HepG2 (cell line): Measurements from ENCODE around the gene COPS4. TPM values are rescaled to one million over a fixed set of nuclear protein-coding genes. Genes with fewer than 3 reads are reported as not detected.

Source experiments
- ATAC-seq: fragments of 200-7000 bp; cut with Tn5 transposase; 3 replicates; pipeline ENCODE4 v1.9.1; 2020; ENCODE audit warnings: mild to moderate bottlenecking, moderate library complexity
- BruUV-seq: library from RNA; stranded (reverse); fragments of 400-500 nt; replicated peaks from 2 replicates; lab custom pipeline; 2021; lab: Mats Ljungman, UMichigan
- CTCF ChIA-PET: fragments of 300-600 bp; formaldehyde crosslinking; extraction: SDS; loops from one replicate; lab custom pipeline; 2021; ENCODE audit warnings: low total read pairs, inconsistent platforms, low intra/inter-chr PET ratio; lab: Yijun Ruan, JAX
- POLR2A ChIA-PET: fragments of 350-600 bp; sonication (Branson Sonifier 250); formaldehyde crosslinking; loops from one replicate; lab custom pipeline; 2020; ENCODE audit warnings: antibody characterized with exemption, inconsistent platforms; lab: Yijun Ruan, JAX
- DNase-seq: peaks from one replicate; pipeline ENCODE4 v3.0.0-alpha.2; 2015; ENCODE audit warnings: low spot score
- FAIRE-seq: peaks from 3 replicates; lab custom pipeline; 2011; peaks lifted over from hg19 to GRCh38; lab: Jason Lieb, UNC
- H2AFZ ChIP-seq: one replicate; pipeline ENCODE4 v1.6.1; 2011; ENCODE audit warnings: low read length, inconsistent platforms
- H3K27ac ChIP-seq: fragments of 300-600 bp; 3 replicates; pipeline ENCODE4 v1.8.0; 2011; ENCODE audit warnings: mixed run types, mild to moderate bottlenecking, mixed read lengths, low read length, inconsistent platforms; ENCODE audit not compliant: insufficient read depth; ENCODE audit errors: extremely low read length
- H3K27me3 ChIP-seq, 2 experiments: fragments of 200-600 bp in 1 of 2; 2 replicates in 1 of 2; 3 replicates in 1 of 2; pipeline versions ENCODE4 v1.6.0 to v1.8.0; 2011; ENCODE audit warnings: low read length in 2 of 2, mild to moderate bottlenecking in 2 of 2, moderate library complexity in 2 of 2, inconsistent platforms in 1 of 2; ENCODE audit not compliant: insufficient read depth in 2 of 2, control insufficient read depth in 1 of 2
- H3K36me3 ChIP-seq, 2 experiments: fragments of 200-600 bp in 1 of 2; replicated peaks in 1 of 2; 2 replicates in 1 of 2; 3 replicates in 1 of 2; pipeline versions ENCODE4 v1.5.1 to v1.8.0; 2011; ENCODE audit warnings: low read length in 2 of 2, inconsistent platforms in 1 of 2; ENCODE audit not compliant: insufficient read depth in 2 of 2, control insufficient read depth in 1 of 2
- H3K4me1 ChIP-seq: 2 replicates; pipeline ENCODE4 v1.5.1; 2012; ENCODE audit warnings: low read length, inconsistent platforms; ENCODE audit not compliant: insufficient read depth
- H3K4me2 ChIP-seq: 2 replicates; pipeline ENCODE4 v1.6.0; 2011; ENCODE audit warnings: low read depth, low read length, inconsistent platforms
- H3K4me3 ChIP-seq, 3 experiments: fragments of 200-600 bp in 1 of 3; sonication (generic), shearing (Covaris generic) in 1 of 3; replicated peaks in 1 of 3; 2 replicates each; pipeline ENCODE4 v1.5.1; 2011 to 2016; ENCODE audit warnings: low read length in 3 of 3, inconsistent platforms in 2 of 3, low read depth in 2 of 3, mild to moderate bottlenecking in 2 of 3, control low read depth in 1 of 3, mixed read lengths in 1 of 3; ENCODE audit not compliant: insufficient read depth in 1 of 3
- H3K79me2 ChIP-seq: one replicate; pipeline ENCODE4 v1.6.1; 2011; ENCODE audit warnings: low read length, inconsistent platforms; ENCODE audit not compliant: insufficient read depth
- H3K9ac ChIP-seq: 2 replicates; pipeline ENCODE4 v1.6.0; 2011; ENCODE audit warnings: mild to moderate bottlenecking, low read depth, low read length, inconsistent platforms; ENCODE audit not compliant: insufficient read depth
- H3K9me3 ChIP-seq: 2 replicates; pipeline ENCODE4 v1.5.1; 2012; ENCODE audit warnings: mild to moderate bottlenecking, low read length
- H4K20me1 ChIP-seq: 2 replicates; pipeline ENCODE4 v1.6.0; 2011; ENCODE audit warnings: inconsistent platforms, mild to moderate bottlenecking, low read length, moderate library complexity; ENCODE audit not compliant: insufficient read depth
- ELF3 ChIP-seq: IDR thresholded peaks from 2 replicates; pipeline ENCODE4 v1.6.1; 2016; ENCODE audit warnings: missing genetic modification reagents, missing compliant biosample characterization
- GZF1 ChIP-seq: sonication (generic); formaldehyde crosslinking; IDR thresholded peaks from 2 replicates; pipeline ENCODE4 v1.5.1; 2020; ENCODE audit warnings: mild to moderate bottlenecking, missing genetic modification reagents
- ISX ChIP-seq: sonication (generic); formaldehyde crosslinking; conservative IDR thresholded peaks from 2 replicates; pipeline ENCODE4 v1.5.0; 2020; ENCODE audit warnings: missing genetic modification reagents
- MAF1 ChIP-seq: sonication (generic); formaldehyde crosslinking; IDR thresholded peaks from 2 replicates; pipeline ENCODE4 v1.5.0; 2020; ENCODE audit warnings: missing genetic modification reagents, borderline replicate concordance
- MAFF ChIP-seq: IDR thresholded peaks from 2 replicates; pipeline ENCODE4 v1.6.1; 2011; ENCODE audit warnings: low read depth, low read length, improper control_type of control experiment
- NFIC ChIP-seq: IDR thresholded peaks from 2 replicates; pipeline ENCODE4 v1.6.1; 2012; ENCODE audit warnings: mild to moderate bottlenecking, low read length, inconsistent platforms
- NPAS2 ChIP-seq: sonication (generic); formaldehyde crosslinking; IDR thresholded peaks from 2 replicates; pipeline ENCODE4 v1.8.0; 2022; ENCODE audit warnings: mild to moderate bottlenecking, missing genetic modification reagents, borderline replicate concordance
- POLR2A ChIP-seq, 2 experiments: IDR thresholded peaks; 2 replicates each; pipeline ENCODE4 v1.6.1; 2011; ENCODE audit warnings: low read depth in 2 of 2, low read length in 2 of 2, mild to moderate bottlenecking in 1 of 2, moderate library complexity in 1 of 2; ENCODE audit not compliant: insufficient read depth in 1 of 2
- POLR2G ChIP-seq: fragments of 200-400 bp; formaldehyde crosslinking; IDR thresholded peaks from 2 replicates; pipeline ENCODE4 v1.6.1; 2018; ENCODE audit warnings: mild to moderate bottlenecking, low read depth, low read length, moderate library complexity
- ZNF121 ChIP-seq: sonication (generic); formaldehyde crosslinking; IDR thresholded peaks from 2 replicates; pipeline ENCODE4 v1.5.0; 2020; ENCODE audit warnings: mild to moderate bottlenecking, missing genetic modification reagents
- ZNF816 ChIP-seq: sonication (generic); formaldehyde crosslinking; IDR thresholded peaks from 2 replicates; pipeline ENCODE4 v1.8.0; 2022; ENCODE audit warnings: missing genetic modification reagents, mild to moderate bottlenecking, borderline replicate concordance
- WGBS: methylation state at CpG from one replicate; pipeline ENCODE4 v1.1.6; 2017; ENCODE audit warnings: low lambda C conversion rate; 5-methylcytosine and 5-hydroxymethylcytosine counted together
- in situ Hi-C: cut with HindIII; loops from 2 replicates; pipeline ENCODE4 v1.10.0; 2017; ENCODE audit warnings: low pct_unique_long_range_greater_than_20kb; ENCODE audit not compliant: extremely low pct_ligation_motif_present
- intact Hi-C: fragments of 100-400 bp; cut with micrococcal nuclease; formaldehyde crosslinking; loops from one replicate; pipeline ENCODE4 v1.10.0; 2022; ENCODE audit not compliant: unreplicated experiment
- polyA plus RNA-seq, 8 experiments: library from polyadenylated mRNA; depleted of rRNA in 3 of 8; stranded (reverse) in 7 of 8; unstranded in 1 of 8; fragments of >200 nt; fragmentation: Illumina TruSeq in 4 of 8; extraction: Trizol in 4 of 8; gene quantifications; 2 replicates each; pipeline versions ENCODE4 v1.2.1 to v1.2.3, GENCODE V29; 2011 to 2016; ENCODE audit warnings: low read depth in 4 of 8, missing spikeins in 1 of 8, mixed read lengths in 1 of 8; ENCODE audit not compliant: insufficient read depth in 1 of 8
- total RNA-seq, 5 experiments: library from RNA; depleted of rRNA; stranded (reverse); fragments of >200 nt; fragmentation: Illumina TruSeq; extraction: Trizol; gene quantifications; 2 replicates each; pipeline ENCODE4 v1.2.3, GENCODE V29; 2016; ENCODE audit warnings: low read depth in 1 of 5
- TF ChIP-seq, protein P1 (sequence below): sonication (generic); formaldehyde crosslinking; IDR thresholded peaks from 2 replicates; pipeline ENCODE4 v1.4.0; 2020; ENCODE audit warnings: missing genetic modification reagents
- TF ChIP-seq, protein P2 (sequence below): sonication (generic); formaldehyde crosslinking; IDR thresholded peaks from 2 replicates; pipeline ENCODE4 v1.8.1; 2023; ENCODE audit warnings: missing genetic modification reagents, mild to moderate bottlenecking, borderline replicate concordance
- TF ChIP-seq, protein P3 (sequence below): sonication (generic); IDR thresholded peaks from 2 replicates; pipeline ENCODE4 v1.6.1; 2016; ENCODE audit warnings: low read depth, borderline replicate concordance
- TF ChIP-seq, protein P4 (sequence below): sonication (generic); formaldehyde crosslinking; IDR thresholded peaks from 2 replicates; pipeline ENCODE4 v1.8.0; 2022; ENCODE audit warnings: missing genetic modification reagents, mild to moderate bottlenecking, moderate library complexity, borderline replicate concordance
- TF ChIP-seq, protein P5 (sequence below): IDR thresholded peaks from 2 replicates; pipeline ENCODE4 v1.6.1; 2016; ENCODE audit warnings: missing biosample characterization, missing genetic modification reagents, low read depth
- TF ChIP-seq, protein P6 (sequence below): IDR thresholded peaks from 2 replicates; pipeline ENCODE4 v1.6.1; 2012; ENCODE audit warnings: low read length, improper control_type of control experiment

COPS4 gene
- total and polyA plus RNA-seq, 2 of the 13 experiments (the other 11 are each of a cell fraction or from before 2014, with no cell fraction given), result 28.8 to 52.5 TPM

DNA sequence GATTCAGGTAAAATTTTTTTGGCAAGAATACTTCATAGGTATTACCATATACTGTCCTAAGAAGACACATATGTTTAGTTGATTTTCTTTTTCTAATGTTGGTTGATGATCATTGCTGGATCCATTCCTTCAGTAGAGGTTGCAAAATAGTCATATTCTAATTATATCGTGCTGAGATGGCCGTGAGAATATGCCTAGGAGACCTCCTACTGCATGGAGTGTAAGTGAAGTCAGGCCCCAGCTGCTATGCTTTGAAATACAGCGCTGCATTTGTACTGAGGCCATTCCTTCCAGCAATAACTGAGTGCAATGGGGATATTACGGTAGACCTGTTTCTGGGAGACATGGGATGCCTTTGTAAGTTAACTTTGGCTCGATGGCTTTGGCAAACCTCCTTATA lies 86.3 kb downstream of the COPS4 start:
- no peaks in the 10 kb centered on the region for H3K9me3 ChIP-seq
- 44% methylated on average over 5 of the region's 5 CpGs for WGBS
- no peak overlapping the region for H2AFZ ChIP-seq
- H4K20me1 ChIP-seq, result no peaks in the 10 kb centered on the region
- in situ Hi-C loops, result no loop called here
- DNase-seq (no peak), FAIRE-seq (no peak), ATAC-seq (no peak)
- H3K79me2 ChIP-seq, result no peaks in the 10 kb centered on the region
- BruUV-seq, result no TSS peak
- H3K27ac ChIP-seq, result no peak overlapping the region
- CTCF ChIA-PET, result no interaction called here
- H3K4me1 ChIP-seq, result peaks cover 25% of the 10 kb centered on the region
- no peak overlapping the region for H3K4me3 ChIP-seq
- POLR2A ChIA-PET, result no interaction called here
- no peaks in the 10 kb centered on the region for H3K27me3 ChIP-seq
- no peak overlapping the region for H3K4me2 ChIP-seq
- H3K9ac ChIP-seq, result no peak overlapping the region
- intact Hi-C loops, result no loop called here
- no peaks in the 10 kb centered on the region for H3K36me3 ChIP-seq
- no peak for TF ChIP-seq MAFF
- no peak for TF ChIP-seq ZNF121 (CRISPR knock-in tag)
- TF ChIP-seq NPAS2, result no peak
- TF ChIP-seq, protein P1, sequence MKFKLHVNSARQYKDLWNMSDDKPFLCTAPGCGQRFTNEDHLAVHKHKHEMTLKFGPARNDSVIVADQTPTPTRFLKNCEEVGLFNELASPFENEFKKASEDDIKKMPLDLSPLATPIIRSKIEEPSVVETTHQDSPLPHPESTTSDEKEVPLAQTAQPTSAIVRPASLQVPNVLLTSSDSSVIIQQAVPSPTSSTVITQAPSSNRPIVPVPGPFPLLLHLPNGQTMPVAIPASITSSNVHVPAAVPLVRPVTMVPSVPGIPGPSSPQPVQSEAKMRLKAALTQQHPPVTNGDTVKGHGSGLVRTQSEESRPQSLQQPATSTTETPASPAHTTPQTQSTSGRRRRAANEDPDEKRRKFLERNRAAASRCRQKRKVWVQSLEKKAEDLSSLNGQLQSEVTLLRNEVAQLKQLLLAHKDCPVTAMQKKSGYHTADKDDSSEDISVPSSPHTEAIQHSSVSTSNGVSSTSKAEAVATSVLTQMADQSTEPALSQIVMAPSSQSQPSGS, result no peak
- no peak for TF ChIP-seq GZF1 (CRISPR knock-in tag)
- no peak for TF ChIP-seq POLR2G
- no peak for TF ChIP-seq NFIC
- TF ChIP-seq, protein P2, sequence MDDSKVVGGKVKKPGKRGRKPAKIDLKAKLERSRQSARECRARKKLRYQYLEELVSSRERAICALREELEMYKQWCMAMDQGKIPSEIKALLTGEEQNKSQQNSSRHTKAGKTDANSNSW (CRISPR knock-in tag), result no peak
- no peak for TF ChIP-seq ZNF816 (CRISPR knock-in tag)
- TF ChIP-seq MAF1 (CRISPR knock-in tag), result no peak
- TF ChIP-seq, protein P3, sequence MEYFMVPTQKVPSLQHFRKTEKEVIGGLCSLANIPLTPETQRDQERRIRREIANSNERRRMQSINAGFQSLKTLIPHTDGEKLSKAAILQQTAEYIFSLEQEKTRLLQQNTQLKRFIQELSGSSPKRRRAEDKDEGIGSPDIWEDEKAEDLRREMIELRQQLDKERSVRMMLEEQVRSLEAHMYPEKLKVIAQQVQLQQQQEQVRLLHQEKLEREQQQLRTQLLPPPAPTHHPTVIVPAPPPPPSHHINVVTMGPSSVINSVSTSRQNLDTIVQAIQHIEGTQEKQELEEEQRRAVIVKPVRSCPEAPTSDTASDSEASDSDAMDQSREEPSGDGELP, result no peak
- no peak for TF ChIP-seq ISX
- no peak for TF ChIP-seq ELF3 (CRISPR knock-in tag)
- TF ChIP-seq, protein P4, sequence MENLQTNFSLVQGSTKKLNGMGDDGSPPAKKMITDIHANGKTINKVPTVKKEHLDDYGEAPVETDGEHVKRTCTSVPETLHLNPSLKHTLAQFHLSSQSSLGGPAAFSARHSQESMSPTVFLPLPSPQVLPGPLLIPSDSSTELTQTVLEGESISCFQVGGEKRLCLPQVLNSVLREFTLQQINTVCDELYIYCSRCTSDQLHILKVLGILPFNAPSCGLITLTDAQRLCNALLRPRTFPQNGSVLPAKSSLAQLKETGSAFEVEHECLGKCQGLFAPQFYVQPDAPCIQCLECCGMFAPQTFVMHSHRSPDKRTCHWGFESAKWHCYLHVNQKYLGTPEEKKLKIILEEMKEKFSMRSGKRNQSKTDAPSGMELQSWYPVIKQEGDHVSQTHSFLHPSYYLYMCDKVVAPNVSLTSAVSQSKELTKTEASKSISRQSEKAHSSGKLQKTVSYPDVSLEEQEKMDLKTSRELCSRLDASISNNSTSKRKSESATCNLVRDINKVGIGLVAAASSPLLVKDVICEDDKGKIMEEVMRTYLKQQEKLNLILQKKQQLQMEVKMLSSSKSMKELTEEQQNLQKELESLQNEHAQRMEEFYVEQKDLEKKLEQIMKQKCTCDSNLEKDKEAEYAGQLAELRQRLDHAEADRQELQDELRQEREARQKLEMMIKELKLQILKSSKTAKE (CRISPR knock-in tag), result no peak
- TF ChIP-seq POLR2A (IDR thresholded peaks at IDR 0.05; ENCODE audit: insufficient read depth in 1 of 2, low read depth in 2 of 2, low read length in 2 of 2), result no peak
- TF ChIP-seq, protein P5, sequence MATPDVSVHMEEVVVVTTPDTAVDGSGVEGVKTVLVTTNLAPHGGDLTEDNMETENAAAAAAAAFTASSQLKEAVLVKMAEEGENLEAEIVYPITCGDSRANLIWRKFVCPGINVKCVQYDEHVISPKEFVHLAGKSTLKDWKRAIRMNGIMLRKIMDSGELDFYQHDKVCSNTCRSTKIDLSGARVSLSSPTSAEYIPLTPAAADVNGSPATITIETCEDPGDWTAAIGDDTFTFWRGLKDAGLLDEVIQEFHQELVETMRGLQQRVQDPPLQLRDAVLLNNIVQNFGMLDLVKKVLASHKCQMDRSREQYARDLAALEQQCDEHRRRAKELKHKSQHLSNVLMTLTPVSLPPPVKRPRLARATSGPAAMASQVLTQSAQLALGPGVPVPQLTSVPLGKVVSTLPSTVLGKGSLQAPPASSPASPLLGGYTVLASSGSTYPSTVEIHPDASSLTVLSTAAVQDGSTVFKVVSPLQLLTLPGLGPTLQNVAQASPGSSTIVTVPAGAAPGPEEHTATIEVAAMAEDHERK (CRISPR knock-in tag), result no peak
- TF ChIP-seq, protein P6, sequence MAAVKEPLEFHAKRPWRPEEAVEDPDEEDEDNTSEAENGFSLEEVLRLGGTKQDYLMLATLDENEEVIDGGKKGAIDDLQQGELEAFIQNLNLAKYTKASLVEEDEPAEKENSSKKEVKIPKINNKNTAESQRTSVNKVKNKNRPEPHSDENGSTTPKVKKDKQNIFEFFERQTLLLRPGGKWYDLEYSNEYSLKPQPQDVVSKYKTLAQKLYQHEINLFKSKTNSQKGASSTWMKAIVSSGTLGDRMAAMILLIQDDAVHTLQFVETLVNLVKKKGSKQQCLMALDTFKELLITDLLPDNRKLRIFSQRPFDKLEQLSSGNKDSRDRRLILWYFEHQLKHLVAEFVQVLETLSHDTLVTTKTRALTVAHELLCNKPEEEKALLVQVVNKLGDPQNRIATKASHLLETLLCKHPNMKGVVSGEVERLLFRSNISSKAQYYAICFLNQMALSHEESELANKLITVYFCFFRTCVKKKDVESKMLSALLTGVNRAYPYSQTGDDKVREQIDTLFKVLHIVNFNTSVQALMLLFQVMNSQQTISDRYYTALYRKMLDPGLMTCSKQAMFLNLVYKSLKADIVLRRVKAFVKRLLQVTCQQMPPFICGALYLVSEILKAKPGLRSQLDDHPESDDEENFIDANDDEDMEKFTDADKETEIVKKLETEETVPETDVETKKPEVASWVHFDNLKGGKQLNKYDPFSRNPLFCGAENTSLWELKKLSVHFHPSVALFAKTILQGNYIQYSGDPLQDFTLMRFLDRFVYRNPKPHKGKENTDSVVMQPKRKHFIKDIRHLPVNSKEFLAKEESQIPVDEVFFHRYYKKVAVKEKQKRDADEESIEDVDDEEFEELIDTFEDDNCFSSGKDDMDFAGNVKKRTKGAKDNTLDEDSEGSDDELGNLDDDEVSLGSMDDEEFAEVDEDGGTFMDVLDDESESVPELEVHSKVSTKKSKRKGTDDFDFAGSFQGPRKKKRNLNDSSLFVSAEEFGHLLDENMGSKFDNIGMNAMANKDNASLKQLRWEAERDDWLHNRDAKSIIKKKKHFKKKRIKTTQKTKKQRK, result no peak
